Progenitor cell of endocrine pancreas (in vitro differentiated cells): ENCODE data around the gene MXD4. TPM values are rescaled to one million over a fixed set of nuclear protein-coding genes. Genes with fewer than 3 reads are reported as not detected.

Experiments
- DNase-seq: peaks from one replicate; pipeline ENCODE4 v3.0.0; 2021; ENCODE audit warnings: low spot score; ENCODE audit not compliant: unreplicated experiment
- H3K27ac Mint-ChIP-seq: 2 replicates; pipeline ENCODE4 v1.8.0; 2021; ENCODE audit warnings: mild to moderate bottlenecking, moderate library complexity, mixed read lengths
- H3K27me3 Mint-ChIP-seq: 2 replicates; pipeline ENCODE4 v1.8.0; 2021; ENCODE audit warnings: mixed read lengths
- H3K36me3 Mint-ChIP-seq: 2 replicates; pipeline ENCODE4 v1.8.0; 2022; ENCODE audit warnings: mixed read lengths; ENCODE audit not compliant: insufficient read depth
- H3K4me1 Mint-ChIP-seq: 2 replicates; pipeline ENCODE4 v1.8.0; 2021; ENCODE audit warnings: low read depth, mixed read lengths
- H3K4me3 Mint-ChIP-seq: 2 replicates; pipeline ENCODE4 v1.8.0; 2021; ENCODE audit warnings: low read depth, mild to moderate bottlenecking, moderate library complexity, mixed read lengths
- H3K9me3 Mint-ChIP-seq: 2 replicates; pipeline ENCODE4 v1.8.0; 2021; ENCODE audit warnings: low read depth, mixed read lengths
- CTCF ChIP-seq: fragments of 200-600 bp; sonication (generic); IDR thresholded peaks from one replicate; pipeline ENCODE4 v1.5.0; 2021; ENCODE audit warnings: antibody characterized with exemption, mild to moderate bottlenecking; ENCODE audit not compliant: unreplicated experiment
- total RNA-seq: library from RNA; stranded (reverse); gene quantifications from 2 replicates; pipeline ENCODE4 v1.2.1, GENCODE V29; 2021

MXD4 gene
- total RNA-seq, 1 donor from 2014 or later, result 121 TPM

- Mint-ChIP-seq H3K4me1 (no peaks in the 10 kb centered on the region), H3K9me3 (no peaks in the 10 kb centered on the region), H3K4me3 (no peak overlapping the region), H3K36me3 (peaks cover 3% of the 10 kb centered on the region), H3K27me3 (no peaks in the 10 kb centered on the region), H3K27ac (no peak overlapping the region)
- no peak for TF ChIP-seq CTCF
- no peak for DNase-seq
These were observed 9.3 kb downstream of the MXD4 start for GRCh38 chr4:2252530-2253091.

GRCh38 chr4:2251795-2252529 lies 9.9 kb downstream of the MXD4 start:
- Mint-ChIP-seq H3K9me3 (no peaks in the 10 kb centered on the region), H3K27me3 (no peaks in the 10 kb centered on the region), H3K4me1 (no peaks in the 10 kb centered on the region), H3K27ac (no peak overlapping the region), H3K4me3 (no peak overlapping the region), H3K36me3 (peaks cover 3% of the 10 kb centered on the region)
- no peak for DNase-seq
- TF ChIP-seq CTCF, result no peak

GRCh38 chr4:2251073-2251794 lies 10.7 kb downstream of the MXD4 start:
- Mint-ChIP-seq H3K4me1 (no peaks in the 10 kb centered on the region), H3K27ac (no peak overlapping the region), H3K27me3 (no peaks in the 10 kb centered on the region), H3K9me3 (no peaks in the 10 kb centered on the region), H3K4me3 (no peak overlapping the region), H3K36me3 (peaks cover 3% of the 10 kb centered on the region)
- no peak for TF ChIP-seq CTCF
- no peak for DNase-seq

- TF ChIP-seq CTCF, result no peak
- DNase-seq, result no peak
- Mint-ChIP-seq H3K9me3 (no peaks in the 10 kb centered on the region), H3K27ac (no peak overlapping the region), H3K4me3 (no peak overlapping the region), H3K27me3 (no peaks in the 10 kb centered on the region), H3K36me3 (peaks cover 3% of the 10 kb centered on the region), H3K4me1 (no peaks in the 10 kb centered on the region)
These were observed 11.4 kb downstream of the MXD4 start for GRCh38 chr4:2250357-2251072.
